Measurements from ENCODE around the gene AGPAT3.

The AGPAT3 gene

DNA sequence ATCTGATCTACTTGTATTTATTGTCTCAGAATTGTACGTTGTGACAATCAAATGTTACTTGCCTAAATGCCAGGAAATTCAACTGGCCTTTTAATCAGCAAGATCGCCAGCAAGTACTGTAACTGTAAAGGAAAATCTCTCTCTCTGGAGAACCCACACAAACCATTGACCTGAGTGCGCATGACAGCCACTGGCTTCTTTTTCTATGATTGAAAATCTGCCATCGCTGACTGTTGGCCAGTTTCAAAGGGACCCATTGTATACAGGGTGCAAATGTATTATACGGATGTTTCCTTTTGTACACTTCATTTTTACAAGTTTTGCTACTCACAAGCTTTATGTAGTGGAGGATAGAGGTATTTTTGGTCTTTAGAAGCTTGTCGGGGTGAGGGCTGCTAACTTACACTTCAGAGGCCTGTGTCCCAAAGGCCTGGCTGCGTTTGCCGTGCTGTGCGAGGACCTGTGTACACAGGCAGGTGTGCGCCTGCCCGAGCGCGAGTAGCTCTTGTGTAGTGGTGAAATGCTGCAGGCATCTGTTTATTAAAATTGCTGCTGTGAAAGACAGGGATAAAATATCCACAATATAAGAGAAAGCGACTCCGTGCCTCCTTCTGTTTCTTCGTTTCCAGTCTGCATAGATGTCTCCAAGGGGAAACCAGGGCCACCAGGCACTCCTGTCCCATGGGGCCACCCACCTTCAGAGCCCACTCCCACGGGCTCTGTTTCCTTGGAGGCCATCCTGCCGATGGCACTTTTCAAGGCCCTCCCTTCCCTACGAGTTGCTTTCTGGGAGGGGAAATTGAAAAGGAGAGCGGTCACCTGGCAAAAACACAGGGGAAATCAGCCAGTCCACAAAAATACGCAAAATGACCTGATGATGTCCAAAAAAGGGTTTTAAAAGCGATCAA, 121.8 kb downstream of the AGPAT3 start:
- TF ChIP-seq, protein P1, sequence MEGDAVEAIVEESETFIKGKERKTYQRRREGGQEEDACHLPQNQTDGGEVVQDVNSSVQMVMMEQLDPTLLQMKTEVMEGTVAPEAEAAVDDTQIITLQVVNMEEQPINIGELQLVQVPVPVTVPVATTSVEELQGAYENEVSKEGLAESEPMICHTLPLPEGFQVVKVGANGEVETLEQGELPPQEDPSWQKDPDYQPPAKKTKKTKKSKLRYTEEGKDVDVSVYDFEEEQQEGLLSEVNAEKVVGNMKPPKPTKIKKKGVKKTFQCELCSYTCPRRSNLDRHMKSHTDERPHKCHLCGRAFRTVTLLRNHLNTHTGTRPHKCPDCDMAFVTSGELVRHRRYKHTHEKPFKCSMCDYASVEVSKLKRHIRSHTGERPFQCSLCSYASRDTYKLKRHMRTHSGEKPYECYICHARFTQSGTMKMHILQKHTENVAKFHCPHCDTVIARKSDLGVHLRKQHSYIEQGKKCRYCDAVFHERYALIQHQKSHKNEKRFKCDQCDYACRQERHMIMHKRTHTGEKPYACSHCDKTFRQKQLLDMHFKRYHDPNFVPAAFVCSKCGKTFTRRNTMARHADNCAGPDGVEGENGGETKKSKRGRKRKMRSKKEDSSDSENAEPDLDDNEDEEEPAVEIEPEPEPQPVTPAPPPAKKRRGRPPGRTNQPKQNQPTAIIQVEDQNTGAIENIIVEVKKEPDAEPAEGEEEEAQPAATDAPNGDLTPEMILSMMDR (IDR thresholded peaks at IDR 0.05; ENCODE audit: extremely low read depth, missing control alignments) = no peak
- DNase-seq (ENCODE audit: low spot score) = no peak

DNA sequence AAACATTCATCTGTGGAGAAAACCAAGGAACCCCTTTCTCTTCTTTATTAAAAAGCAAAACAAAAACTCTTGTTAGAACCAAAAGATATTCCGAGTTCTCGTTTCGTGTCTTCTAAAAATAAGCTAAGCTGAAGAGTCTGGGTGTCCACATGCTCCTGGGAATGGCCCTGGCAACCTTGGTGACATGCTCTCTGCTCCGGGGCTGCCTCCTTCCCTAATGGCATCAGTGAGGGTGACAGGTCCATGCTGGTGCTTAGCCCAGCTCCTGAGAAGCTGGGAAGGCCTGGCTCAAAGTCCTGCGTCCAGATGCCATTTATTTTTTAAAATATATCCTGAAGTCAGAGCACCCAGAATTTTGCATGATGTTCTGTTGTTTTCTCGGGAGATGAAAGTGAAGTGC, 122.5 kb downstream of the AGPAT3 start:
- no peak for DNase-seq (ENCODE audit: low spot score)
- TF ChIP-seq, protein P1 (IDR thresholded peaks at IDR 0.05; ENCODE audit: extremely low read depth, missing control alignments) = no peak

DNA sequence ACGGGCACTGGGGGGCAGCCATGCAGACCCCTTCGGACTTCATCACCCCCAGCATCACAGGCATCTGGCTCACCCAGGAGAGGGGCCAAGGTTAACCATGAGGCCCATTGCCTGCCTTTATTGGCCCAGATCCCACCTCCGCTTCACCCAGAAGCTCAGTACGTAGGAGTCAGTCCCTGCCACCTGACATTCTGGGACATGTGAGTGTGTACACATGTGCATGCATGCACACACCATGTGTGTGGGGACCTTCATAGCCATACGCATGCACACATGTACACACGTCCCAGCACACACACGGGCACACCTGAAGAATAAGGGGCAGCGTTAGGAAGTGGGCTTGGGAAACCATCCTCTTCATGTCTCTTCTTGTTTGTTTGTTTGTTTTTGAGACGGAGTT, 123.0 kb downstream of the AGPAT3 start:
- TF ChIP-seq, protein P1 (IDR thresholded peaks at IDR 0.05; ENCODE audit: extremely low read depth, missing control alignments) = no peak
- DNase-seq (ENCODE audit: low spot score) = no peak

DNA sequence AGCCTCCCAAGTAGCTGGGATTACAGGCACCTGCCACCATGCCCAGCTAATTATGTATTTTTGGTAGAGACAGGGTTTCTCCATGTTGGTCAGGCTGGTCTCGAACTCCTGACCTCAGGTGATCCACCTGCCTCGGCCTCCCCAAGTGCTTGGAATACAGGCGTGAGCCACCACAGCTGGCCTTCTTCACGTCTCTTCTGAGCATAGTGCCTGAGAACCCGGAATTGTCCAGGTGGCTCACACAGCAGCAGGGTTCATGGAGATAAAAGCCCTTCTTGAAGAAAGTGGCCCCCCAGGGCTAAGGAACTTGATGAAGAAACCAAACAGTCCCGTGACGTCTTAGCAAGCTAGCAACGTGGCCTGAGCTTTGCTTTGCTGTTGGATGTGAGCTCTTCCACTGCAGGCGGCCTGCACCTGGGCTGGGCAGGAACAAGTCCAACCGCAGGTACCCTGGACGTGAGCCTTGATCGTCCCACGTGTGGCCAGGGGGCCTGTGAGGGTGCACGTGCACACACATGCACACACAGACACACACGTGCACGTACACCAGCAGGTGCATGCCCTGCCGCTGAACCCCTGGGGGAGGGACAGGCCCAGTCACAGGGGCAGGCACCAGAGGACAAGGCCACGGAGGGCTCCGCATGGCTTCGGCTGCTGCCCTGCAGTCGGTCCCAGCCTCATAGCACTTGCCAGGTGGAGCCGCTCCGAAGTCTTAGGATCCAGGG, 123.6 kb downstream of the AGPAT3 start:
- TF ChIP-seq, protein P1 (IDR thresholded peaks at IDR 0.05; ENCODE audit: extremely low read depth, missing control alignments) = no peak

DNA sequence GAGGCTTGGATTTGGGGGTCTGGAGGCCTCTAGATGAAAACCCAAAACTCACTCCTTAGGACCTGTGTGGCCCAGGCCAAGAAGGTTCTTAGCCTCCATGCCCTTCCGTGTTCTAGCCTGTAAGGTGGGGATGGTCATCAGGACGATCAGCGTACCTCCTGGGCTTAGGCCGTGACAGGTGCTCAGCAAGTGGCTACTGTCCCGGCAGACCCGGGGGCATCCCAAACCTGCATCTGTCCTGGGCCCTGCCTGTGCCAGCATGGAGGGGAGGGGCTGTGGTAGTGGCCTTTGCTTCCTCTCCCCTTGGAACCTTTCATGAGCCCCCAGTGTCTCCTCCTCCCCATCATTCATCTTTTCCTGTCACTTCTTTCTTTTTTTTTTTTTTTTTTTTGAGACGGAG, 124.4 kb downstream of the AGPAT3 start:
- TF ChIP-seq, protein P1 (IDR thresholded peaks at IDR 0.05; ENCODE audit: extremely low read depth, missing control alignments) = no peak
- DNase-seq (ENCODE audit: low spot score) = no peak

More for the DNA sequence above, 123.6 kb downstream of the AGPAT3 start:
- DNase-seq (ENCODE audit: low spot score) = no peak

DNA sequence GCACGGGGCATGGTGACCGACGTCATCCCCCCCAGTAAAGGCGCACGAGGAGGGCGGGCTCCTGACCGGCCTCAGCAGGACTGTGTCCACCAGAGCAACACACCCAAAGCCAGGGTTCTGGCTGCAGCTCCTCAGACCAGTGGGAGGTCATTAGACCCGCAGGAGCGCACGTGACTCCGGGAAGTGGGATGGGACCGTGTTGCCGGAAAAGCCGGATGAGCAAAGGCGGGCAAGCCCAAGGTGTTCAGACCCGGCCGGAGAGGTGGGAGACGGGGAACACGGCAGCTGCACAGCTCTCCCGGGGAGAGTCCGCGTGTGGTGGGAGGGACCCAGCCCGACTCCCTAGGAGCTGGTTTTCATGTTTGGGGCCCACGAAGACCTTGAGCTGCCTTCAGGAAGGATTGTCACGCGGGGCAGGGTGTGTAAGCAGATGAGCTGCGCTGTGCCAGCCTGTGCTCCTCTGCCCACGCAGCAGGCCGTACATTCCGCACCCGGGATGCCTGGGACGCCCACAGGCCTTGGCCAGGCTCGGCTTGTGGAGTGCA, 126.5 kb downstream of the AGPAT3 start:
- DNase-seq (ENCODE audit: low spot score) = no peak
- TF ChIP-seq, protein P1 (IDR thresholded peaks at IDR 0.05; ENCODE audit: extremely low read depth, missing control alignments) = no peak

DNA sequence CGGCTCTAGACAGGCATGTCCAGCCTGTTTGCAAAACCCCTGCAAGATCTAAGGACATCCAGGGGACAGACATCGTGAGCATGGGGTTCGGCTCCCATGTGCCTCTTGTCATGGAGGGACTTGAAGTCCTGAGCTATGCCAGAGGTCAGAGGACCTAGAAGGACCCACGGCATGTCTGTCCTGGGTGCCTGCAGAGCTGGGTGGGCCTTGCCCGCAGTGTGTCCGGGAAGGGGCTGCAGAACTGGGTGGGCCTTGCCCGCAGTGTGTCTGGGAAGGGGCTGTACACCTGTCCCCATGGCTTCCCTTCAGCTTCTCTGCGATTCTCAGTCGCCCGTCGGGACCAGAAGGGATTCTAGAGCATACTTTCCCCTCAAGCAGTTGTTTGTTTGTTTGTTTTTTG, 127.1 kb downstream of the AGPAT3 start:
- TF ChIP-seq, protein P1 (IDR thresholded peaks at IDR 0.05; ENCODE audit: extremely low read depth, missing control alignments) = no peak
- DNase-seq (ENCODE audit: low spot score) = no peak

All from GM20000 (cell line).